HG02588 (cell line): ENCODE measurements around the gene MOB2.
"Not testable (repeated sequence)": the region's sequence is repeated elsewhere in the genome, so short reads cannot be mapped to it uniquely, and the experiment has no call there.

Experiments used
- ATAC-seq: cut with Tn5 transposase; IDR thresholded peaks from one replicate; pipeline ENCODE4 v1.9.1; 2021; ENCODE audit warnings: mild to moderate bottlenecking, moderate library complexity; ENCODE audit not compliant: unreplicated experiment

The MOB2 gene

DNA sequence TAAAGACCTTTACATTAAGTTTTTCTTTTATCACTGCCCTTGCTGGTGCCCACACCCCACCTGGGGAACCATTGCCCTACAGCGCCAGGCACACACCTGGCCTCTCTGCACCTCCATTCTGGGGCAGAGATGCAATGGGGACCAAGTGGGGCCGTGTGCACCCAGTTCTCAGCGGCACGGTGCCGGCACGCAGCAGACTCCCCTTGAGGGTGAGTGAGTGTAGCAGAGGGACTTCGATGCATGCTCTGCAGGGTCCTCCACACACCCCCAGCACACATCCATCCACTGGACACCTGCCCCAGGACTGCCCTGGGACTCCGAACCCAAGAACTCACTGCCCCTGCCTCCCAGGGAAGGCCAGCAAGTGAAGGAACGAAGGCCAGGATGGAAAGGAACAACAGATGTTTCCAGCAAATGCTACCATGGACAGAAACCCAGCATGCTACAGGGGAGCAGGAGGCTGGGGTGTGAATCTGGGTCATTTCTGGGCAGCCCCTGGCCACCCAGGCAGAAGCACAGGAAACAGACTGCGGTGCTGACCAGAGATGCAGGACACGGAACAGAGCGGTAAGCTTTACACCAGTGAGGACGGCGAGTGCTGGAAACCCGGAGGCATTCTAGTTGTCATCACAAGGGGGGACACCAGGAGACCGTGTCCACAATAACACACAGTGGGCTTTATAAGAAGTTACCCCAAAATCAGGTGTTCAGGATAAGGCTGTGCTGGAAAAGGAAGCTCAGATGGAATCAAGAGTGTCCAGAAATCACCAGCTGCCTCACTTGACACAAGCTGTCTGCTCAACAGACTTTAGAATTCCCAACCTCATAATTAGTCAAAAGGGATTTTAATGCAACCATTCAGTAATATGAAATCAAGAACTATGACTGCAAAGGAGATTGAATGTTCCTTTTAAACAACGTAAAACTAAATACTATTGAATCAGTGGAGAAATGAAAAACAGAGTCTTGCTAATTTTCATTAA, 32.7 kb upstream of the MOB2 start:
- no peak for ATAC-seq

DNA sequence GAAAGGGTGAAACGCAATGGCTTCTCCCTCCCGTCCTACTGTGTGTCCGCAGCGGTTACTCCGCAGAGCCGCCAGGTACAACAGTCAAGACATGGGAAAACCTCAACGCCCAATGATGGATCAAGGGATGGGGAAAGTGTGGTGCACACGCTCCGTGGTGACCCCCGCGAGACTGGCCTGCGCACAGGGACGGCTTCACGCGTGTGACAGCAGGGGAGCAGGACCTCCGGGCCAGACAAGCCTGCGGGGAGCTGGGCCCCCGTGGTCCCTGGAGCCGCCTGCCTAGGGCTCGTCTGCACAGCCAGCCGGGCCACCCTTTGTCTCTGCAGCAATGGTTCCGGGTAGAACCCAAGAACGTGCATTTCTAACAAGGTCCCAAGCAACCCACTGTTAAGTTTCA, 31.7 kb upstream of the MOB2 start:
- no peak for ATAC-seq

DNA sequence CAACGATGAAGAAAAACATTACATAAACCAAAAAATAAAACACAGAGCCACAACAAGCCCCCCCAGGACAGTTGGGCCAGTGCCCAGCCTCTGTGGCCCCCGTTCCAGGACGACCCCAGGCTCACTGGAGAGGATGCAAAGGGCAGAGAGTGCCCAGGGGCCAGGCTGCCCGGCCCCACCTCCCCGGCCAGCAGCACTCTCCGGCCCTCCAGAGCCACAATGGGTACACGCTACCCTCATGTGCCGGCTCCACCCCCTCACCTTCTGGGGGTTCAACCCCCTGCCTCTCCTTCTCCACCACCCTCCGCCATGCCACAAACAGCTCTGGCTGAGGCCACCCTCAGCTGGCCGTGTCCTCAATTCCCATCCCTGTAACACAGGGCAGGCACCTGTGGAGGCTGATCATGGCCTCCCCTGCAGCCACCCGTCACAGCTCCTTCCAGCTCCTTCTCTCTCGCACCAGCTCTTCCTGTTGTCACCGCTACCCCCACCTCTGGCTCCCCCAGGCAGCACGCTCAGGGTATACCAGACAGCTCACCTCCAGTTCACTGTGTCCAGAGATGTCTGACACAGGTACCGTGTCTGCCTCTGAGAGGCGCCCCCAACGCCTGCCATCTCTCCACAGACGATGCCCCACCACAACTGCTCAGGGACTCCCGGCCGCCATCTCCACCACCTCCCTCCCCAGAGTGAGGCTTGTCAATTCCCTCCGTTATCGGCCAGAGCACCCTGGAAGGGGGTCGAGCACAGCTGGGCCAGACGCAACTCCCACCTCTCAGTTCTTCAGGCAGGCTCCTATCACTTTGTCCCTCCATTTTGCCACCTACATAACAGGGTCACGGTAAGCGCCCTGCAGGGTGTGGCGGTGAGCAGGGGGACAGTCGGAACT, 30.8 kb upstream of the MOB2 start:
- ATAC-seq, result no peak

DNA sequence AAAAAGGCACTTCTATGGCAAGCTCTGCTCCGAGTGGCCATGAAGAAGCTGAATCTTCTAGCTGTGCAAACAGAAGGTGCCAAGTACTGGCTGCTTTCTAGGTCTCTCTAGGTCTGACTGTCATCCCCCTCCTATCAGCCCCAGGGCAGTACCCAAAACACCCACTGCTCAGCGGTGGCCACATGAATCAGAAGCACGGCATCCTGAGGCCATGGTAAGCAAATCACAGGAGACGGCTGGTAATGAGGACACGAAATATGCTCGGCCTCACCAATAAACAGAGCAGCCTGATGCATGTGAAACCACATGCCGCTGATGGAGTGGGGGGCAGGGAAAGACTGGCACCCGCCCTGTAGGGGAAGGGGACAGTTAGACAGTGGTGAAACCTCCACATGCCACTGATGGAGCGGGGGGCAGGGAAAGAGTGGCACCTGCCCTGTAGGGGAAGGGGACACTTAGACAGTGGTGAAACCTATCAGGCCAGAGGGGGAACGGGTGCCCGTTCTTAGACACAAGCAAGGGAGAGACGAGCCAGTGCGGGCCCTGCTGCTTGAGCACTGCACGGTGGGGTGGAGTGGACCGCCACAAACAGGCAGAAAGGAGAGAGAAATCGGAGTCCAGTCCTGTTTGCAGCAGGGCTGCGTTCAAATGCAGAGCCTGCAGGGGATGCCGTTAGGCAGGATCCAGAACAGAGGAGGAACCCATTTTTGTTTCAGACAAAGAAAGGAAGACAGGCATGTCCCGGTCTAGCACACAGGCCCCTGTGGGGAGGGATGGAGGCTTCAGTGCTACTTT, 29.9 kb upstream of the MOB2 start:
- no peak for ATAC-seq

- ATAC-seq, result no peak
These were observed 28.8 kb upstream of the MOB2 start for GRCh38 chr11:1515082-1516060.

- ATAC-seq, result no peak
These were observed 27.9 kb upstream of the MOB2 start for GRCh38 chr11:1514336-1515061.

DNA sequence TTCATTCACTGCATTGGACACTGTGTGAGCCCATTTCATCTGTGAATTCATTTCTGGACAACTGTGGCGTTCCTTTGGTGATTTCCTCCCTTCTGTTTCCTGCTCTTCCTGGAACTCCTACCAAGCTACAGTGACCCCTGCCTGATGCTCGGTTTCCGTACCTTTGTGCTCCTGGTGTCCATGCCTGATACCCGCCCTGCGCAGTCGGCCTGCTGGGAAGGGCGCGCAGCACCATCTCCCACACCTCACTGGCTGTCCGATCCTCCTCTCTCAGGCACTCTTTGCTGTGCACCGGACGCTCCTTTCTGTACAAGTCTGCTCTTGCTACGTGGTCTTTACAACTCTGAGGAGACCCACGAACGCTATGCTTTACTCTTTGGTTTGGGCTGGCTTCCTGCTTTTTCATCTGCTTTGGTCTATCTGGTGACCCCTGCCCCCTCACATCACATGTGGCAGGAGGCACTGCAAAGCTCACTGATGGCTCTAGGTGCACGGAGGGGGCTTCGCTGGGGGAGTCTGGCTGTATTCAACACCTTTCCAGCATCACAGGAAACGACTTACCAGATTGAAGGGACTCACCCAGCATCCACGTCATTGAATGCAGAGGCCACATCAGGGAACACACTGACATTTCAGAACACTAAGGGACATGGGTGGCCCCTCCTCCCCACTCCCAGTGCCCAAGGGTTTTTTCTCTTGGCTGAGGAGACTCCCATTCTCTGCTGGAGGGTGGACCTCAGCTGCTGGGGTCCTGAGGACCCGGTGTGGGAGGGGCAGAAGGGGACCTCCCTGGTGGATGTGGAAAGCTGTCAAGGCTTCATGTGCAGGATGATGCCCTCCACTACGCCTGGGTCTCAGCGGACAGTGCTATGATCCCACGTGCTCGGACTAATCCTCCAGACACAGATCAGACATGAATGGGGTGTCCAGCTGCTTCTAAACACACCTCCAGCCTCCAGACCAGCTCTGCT, 27.0 kb upstream of the MOB2 start:
- ATAC-seq, result no peak

DNA sequence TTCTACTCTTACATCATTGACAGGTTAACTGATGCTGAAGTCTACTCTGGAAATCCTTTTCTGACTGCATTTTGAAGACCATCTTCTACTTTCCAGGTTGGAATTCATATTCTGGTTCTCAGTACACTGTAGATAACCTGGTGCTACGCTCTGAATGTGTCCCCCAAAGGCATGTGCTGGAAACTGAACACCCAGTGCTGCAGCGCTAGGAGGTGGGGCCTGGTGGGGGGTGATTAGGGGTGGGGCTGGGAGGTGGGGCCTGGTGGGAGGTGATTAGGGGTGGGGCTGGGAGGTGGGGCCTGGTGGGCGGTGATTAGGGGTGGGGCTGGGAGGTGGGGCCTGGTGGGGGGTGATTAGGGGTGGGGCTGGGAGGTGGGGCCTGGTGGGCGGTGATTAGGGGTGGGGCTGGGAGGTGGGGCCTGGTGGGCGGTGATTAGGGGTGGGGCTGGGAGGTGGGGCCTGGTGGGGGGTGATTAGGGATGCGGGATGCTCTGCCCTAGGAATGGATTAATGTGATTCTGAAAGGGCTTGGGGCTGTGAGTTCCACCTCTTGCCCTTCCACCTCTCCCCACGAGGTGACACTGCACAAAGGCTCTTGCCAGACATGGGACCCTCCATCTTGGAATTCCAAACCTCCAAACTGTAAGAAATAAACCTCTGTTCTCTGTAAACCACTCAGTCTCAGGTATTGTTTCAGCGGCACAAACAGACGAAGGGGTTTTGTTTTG, 26.1 kb upstream of the MOB2 start:
- ATAC-seq, result not testable (repeated sequence)

DNA sequence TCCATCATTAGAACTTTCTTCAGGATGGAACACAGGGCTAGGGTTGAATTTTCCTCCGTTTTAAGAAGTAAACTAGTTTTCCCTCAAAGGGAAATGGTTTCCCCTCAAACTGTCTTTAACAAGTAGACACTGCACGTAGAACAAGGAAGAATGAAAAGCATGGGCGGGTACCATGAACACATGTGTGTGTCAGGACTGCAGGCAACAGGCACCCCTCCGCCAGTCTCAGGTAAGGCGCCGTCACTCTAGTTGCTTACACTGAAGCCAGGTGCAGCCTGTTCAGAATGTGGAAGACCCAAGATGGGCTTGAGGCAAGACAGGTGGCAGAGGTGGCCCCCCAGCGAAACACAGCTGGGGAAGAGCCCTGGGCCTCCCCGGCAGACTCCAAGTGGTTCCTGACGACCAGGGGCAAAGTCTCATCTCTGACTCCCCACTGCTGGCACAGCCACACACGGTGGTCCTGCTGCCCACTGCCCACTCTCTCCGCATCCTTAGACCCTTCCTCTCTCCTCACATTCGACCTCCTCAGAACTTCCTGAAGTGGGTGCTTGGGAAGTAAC, 25.4 kb upstream of the MOB2 start:
- no peak for ATAC-seq

DNA sequence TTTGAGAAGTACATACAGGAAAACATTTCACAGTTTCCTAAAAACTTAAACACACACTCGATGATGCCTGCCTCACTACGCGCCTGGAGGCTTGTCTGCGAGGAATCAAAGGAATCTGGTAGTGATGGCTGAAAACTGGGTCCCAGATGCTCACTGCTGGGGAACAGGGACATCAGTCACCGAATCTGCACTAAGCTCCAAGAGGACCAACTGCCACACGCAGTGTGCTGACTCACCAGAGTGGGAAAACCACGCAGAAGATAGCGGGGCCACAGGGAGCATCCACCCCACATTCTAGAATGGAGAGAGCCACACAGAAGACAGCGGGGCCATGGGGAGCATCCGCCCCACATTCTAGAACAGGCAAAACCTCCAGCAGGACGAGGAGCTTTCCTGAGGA, 24.3 kb upstream of the MOB2 start:
- no peak for ATAC-seq

- not testable (repeated sequence) for ATAC-seq
These were observed 23.8 kb upstream of the MOB2 start for GRCh38 chr11:1510351-1510750.

DNA sequence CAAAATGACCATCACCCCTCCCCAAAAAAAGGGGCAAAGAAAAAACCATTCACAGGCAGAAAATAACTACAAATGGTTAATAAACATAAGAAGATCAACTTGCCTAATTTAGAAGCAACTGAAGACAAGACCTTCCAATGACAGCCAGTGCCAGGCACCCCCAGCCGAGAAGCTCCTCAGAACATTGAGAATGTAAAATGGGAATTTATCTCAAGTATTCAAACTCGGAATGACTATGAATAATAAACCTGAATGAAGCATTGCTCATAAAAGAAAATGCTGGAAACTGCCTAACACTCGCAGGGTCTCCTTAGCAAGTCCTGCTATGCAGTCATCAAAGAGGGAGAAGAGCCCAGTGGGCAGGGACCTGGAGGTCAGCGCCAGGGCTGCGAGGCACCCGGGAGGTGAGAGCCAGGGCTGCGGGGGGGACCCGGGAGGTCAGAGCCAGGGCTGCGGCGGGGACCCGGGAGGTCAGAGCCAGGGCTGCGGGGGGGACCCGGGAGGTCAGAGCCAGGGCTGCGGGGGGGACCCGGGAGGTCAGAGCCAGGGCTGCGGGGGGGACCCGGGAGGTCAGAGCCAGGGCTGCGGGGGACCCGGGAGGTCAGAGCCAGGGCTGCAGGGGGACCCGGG, 23.2 kb upstream of the MOB2 start:
- no peak for ATAC-seq

- no peak for ATAC-seq
These were observed 22.4 kb upstream of the MOB2 start for GRCh38 chr11:1508986-1509385.

DNA sequence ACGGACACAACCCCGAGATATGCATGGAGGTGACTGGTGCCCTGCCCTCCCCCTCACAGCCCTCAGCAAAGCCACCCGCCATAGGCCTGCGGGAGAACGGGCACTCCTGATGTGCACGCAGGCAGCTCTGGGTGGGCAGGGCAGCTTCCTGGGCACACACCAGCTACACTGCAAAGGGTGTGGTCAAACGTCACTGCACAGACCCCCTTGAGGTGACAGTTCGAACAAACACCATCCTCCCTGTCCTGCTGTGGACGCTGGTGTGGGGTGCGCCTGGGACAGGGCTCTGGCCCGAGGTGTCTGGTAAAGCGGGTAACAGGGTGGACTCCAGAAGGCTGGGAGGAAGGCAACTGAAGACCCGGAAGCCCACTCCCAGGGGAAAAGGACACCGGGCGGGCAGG, 21.9 kb upstream of the MOB2 start:
- no peak for ATAC-seq

DNA sequence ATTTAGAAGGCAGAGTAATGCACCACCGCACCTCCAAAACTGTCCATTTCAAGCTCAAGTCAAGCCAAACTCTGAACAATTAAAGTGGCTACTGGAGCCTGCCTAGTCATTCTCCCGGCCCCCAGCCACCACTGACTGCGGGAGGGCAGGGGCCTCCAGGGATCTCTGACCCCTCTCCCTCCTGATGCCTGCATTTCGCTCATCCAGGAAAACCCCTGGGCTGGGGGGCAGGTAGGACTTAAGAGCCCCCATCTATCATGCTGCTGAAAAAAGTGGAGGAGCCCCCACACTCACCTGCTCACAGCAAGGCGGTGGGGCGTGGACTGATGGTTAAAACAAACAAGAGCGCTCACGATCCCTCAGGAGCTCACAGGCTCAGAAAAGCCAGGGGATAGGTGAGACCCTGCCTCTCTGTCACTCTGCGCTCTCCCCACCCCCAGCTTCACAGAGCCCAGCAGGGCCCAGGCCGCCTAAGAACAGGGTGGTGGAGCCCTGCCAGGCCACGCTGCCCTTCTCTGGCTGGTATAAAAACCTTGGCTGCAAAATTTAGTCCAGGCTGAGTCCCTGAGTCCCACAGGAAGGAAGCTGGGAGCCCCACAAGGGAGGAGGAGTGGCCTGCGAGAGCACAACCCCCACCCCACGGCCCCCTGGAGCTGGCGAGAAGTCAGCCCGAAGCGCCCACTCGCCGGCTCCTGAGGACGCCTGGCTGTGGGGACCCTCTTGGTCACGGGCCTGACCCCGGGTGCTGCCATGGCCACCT, 21.0 kb upstream of the MOB2 start:
- ATAC-seq, result no peak

- no peak for ATAC-seq
These were observed 20.4 kb upstream of the MOB2 start for GRCh38 chr11:1506981-1507380.
